NCI-H2196 (cell line): ENCODE measurements around the gene SUN5.

ENCODE experiments used
- DNase-seq: peaks from one replicate; lab custom pipeline; 2025; ENCODE audit not compliant: unreplicated experiment; lab: John Stamatoyannopoulos, UW

SUN5 gene

DNA sequence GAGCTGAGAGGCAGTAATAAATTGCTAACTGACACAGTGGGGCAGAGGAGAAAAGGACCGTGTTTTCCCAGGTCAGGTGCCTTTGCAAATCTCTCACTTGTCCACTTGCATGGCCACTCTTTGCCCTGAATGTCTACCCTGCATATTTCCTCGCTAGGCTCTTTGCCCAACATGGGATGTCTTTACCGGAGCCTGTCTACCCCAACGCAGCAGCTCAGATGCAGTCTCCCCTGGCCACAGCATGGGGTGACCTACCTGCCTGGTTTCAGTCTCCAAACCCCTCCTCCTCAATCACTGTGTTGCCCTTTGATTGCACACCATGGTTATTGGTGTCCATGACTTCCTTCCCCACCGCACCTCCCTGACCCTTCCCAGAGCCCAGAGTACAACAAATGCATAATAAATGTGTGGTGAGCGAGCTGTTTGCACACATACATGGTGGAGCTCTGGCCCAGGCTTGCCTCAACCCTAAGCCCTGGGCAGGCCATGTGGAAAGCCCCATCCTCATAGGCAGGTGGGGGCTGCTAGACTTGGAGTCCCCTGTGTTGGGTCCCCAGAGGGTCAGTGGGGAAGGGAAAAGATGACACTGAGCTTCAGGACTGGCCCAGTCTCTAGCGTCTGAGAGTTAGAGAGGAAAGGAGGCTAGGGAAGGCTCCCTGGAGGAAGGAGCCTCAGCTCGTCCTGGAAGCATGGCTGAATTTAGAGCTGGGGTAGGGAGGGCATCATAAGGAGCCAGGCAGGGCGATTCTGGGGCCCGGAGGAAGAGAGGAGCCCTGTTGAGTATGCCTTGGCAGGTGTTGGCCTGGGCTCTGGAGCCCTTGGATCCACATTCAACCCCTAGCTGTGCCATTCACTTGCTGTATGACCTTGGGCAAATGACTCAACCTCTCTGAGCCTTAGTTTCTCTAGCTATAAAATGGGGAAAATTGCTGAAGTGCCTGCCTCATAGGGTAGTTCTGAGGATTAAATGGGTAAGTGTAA, 22.8 kb upstream of the SUN5 start:
- DNase-seq: no peak

DNA sequence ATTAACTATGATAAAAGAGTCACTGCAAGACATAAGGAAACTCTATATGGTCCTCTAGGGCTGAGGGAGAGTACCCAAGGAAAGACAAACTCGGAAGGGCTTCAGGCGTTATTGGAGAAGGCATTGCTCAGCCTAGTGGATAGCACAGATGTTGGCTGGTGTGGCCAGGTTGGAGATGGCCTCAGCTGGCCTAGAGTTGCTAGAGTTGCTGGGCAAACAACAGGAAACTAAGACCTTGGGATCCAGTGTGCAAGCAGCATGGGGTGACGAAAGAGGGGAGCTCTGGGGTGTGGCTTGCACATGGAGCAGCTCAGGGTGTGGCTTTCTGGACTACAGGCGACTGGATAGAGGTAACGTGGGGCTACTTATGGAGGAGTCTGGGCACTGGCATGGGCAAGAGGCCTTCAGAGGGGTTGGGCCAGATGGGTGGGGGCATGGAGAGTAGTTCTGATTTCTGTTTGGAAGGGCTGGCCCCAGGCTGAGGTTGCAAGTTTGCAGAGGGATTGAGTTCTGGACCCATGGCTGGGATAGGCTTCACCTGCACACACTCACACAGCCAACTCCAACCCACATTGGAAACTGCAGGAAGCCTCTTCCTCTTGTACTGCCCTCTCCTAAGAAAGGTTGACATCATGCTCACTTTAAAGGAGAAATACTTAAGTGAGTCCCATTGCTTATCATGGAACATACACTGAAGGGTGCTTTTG, 22.0 kb upstream of the SUN5 start:
- DNase-seq: no peak

DNA sequence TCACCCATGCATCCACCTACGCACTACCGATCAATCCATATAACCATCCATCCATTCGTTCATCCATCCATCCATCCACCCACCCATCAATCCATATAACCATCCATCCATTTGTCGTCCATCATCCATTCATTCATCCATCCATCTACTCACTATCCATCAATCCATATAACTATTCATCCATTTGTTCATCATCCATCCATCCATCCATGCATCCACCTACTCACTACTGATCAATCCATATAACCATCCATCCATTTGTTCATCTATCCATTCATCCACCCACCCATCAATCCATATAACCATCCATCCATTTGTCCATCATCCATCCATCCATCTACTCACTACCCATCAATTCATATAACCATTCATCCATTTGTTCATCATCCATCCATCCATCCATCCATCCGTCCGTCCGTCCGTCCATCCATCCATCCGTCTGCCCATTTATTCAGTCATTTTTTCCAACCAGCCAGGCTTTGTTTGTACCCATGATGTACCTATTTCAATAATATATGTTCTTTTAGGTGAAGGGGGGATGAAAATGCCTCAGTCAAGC, 21.2 kb upstream of the SUN5 start:
- no peak for DNase-seq

DNA sequence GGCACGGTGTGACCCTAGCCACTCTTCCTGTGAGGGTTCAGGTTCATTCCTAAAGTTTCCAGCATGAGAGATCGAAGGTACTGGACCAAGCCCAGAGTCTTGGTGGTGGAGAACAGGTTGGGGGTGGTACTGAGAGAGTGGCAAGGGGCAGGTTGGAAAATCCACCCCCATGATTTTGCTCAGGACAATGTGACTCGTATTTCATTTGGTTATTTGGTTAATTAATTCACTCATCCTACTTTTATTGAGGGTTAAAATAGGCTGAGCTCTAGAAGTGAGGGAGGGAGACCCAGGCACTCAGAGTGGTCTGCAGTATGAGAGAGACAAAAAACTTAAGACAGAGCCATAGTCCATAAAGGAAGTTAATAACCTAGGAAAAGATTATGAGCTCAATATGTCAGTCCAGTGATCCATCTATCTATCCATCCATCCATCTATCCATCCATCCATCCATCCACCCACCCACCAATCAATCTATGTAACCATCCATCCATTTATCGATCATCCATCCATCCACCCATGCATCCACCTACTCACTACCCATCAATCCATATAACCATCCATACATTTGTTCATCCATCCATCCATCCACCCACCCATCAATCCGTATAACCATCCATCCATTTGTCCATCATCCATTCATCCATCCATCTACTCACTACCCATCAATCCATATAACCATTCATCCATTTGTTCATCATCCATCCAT, 20.5 kb upstream of the SUN5 start:
- DNase-seq: no peak

DNA sequence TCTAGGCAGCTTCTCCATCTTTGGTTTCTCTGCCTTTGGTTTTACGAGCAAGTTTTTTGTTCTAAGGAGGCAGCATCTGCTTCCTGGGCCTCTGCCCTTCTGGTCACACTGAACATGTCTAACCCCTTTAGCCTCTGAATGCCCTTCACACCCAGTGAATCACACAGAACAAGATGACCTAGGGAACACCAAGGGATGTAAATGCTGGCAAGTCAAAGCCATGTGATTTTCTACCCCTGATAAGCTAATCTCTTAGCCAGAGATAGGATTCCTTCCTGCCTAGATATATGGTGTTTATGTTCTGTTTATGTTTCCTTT, 20.0 kb upstream of the SUN5 start:
- DNase-seq: no peak

DNA sequence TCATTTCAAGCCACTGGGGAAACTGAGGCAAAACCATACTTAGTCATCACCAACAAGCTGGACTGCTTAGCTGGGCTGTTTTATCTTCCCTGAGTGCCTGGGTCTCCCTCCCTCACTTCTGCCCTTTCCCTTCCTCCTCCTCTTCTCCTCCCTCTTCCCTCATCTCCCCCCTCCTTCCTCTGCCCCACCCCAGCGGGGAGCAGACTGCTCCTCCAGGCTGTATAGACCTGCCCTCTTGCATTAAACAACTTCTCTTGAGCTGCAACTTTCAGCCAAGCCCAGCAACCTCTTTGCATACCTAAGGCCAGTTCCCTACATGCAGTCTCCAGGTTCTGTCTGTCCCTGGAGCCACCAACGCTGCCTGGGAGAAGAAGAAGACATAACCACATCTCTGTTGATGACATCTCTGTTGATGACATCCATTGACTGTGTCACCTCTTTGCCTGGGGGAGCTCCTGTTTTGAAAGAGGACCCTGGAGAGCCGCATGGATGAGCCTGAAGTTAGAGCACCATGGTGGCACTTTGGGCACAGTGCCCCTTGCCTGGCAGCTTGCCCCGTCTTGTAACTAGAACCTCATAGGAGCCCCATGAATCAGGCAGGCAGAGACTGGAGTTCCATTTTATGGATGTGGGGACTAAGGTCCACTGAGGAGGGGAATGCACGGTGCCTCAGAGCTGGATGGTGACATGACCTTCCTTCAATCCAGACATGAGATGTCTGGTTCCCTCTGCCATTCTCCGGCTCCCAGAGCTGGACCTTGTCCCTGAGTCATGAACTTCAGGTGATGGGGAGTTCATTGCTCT, 19.4 kb upstream of the SUN5 start:
- DNase-seq: no peak

DNA sequence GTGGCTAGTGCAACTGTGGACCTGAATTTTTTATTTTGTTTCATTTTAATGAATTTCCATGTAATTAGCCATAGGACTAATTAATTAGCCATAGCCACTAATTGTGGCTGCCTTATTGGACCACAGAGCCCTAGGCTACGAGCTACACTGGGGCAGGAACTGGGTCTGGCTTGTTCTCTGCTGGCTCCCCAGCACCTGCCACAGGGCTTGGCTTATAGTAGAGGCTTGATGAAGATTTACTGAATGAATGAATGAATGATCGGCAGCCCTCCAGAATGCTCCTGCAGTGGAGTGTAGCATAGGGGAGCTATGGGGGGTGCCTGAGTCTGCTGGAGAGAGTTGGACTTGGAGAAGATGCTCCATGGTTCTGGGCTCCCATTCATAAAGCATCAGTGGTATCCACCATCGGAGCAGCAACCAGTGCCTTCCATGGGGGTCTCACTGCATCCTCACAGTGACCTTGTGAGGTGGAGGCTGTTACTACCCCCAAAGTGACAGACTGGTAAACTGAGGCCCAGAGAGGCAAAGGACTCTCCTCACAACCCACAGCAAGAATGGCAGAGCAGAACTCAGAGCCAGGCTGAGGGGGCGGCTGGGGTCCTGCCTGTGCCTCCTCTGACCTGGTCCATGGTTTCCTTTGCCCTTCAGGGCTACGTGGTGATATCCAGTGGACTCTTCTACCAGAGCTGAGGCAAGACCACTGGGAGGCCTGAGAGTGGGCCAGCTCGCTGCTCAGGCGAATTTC, 18.6 kb upstream of the SUN5 start:
- DNase-seq: no peak

DNA sequence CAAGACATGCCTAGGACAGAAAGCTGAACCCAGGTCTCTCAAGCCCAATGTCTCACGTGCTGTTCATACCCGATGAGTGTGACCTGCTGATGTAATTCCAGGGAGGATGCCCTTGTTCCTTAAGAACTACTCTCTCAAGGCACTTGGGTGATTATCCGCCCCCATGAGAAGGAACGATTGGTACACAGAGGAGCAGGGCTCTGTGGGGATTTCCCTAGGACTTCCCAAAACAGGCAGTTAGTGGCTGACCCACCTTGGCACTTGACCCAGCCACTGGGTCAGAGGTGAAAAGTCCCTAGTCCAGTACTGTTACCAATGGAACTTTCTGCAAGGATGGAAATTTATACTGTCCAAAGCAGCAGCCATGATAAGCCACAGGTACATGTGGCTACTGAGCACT, 18.1 kb upstream of the SUN5 start:
- no peak for DNase-seq

DNA sequence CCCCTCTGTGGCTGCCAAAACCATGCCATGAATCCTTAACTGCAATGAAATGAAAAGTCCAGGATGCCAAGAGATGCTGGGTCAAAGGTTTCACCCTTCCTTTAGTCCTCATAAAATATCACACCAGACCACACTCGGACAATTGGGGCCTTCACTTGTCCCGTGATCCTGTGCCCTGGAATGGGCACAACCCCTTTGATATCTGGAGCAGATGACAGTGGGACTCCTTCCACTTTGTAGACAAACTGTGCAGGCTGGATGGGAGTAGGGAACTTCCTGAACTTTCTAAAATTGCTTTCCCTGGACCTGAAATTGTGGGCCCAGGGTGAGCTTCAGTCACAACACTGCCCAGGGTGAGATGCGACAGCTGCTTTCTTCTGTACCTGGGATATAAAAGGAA, 17.6 kb upstream of the SUN5 start:
- DNase-seq: no peak

DNA sequence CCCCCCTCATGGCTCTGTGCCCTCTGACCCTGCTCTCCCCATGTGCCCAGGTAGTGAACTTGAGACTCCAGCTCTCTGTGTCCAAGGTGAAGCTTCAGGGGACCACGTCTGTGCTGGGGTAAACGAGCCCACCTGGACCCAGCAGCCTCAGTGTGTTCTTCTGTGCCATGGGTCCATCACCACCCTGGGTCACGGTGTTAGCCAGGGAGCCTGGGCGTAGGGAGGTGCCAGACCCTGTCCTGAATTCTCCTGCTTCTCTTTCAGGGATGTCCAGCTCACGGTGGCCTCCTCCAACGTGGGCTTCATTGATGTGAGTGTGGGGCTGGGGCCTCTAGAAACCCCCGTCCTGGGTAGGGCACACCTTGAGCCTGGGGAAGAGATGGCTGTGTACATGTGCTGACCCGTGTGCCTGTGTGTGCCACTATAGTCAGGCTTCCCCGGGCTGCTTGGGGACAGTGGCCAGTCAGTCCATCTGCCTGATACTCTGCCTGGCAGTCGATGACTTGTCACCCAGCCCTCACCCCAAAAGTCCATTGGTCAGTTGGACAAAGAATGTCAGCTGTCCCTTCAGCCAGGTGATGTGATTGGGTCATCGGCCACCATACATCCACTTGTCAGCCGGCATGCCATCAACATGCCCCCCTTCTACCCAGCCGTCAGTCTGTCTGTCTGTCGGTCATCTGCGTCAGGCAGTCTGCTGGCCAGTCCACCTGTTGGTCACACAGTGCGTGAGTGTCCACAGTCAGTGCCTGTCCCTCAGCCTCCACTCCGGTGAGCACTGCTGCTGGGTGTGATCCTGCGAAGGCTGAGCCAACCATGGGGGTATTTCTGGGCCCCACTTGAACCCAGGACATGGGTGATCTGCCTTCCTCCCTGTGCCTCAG, 16.3 kb upstream of the SUN5 start:
- no peak for DNase-seq

DNA sequence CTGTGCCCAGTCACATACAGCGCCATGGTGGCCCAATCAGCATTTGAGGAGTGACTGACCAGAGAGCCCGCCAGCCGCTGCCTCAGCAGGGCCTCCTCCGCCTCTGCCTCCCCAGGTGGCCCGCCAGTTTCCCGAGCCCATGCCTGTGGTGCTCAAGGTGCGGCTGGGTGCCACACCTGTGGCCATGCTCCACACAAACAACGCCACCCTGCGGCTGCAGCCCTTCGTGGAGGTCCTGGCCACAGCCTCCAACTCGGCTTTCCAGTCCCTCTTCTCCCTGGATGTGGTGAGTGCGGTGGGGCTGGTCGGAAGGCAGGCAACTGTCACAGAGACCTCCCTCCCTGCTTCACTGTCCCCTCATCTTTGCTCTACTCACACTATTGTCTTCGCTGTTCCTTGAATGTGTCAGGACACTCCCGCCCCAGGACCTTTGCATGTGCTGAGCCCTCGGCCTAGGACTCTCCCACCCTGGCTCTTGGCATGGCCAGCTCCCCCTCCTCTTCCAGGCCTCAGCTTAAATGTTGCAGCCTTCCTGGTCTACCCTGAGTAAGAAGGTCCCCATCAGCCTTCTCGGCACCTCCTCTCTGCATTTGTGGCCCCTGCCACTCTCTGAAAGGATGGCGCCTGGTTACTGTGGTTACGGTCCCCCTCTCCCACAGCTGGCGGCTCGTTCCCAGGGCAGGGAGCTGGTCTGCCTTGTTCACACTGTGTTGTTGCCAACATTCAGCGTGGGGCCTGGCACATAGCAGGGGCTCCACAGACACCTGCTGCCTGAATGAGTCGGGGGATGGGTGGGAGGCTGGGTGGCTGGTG, 15.4 kb upstream of the SUN5 start:
- DNase-seq: no peak

DNA sequence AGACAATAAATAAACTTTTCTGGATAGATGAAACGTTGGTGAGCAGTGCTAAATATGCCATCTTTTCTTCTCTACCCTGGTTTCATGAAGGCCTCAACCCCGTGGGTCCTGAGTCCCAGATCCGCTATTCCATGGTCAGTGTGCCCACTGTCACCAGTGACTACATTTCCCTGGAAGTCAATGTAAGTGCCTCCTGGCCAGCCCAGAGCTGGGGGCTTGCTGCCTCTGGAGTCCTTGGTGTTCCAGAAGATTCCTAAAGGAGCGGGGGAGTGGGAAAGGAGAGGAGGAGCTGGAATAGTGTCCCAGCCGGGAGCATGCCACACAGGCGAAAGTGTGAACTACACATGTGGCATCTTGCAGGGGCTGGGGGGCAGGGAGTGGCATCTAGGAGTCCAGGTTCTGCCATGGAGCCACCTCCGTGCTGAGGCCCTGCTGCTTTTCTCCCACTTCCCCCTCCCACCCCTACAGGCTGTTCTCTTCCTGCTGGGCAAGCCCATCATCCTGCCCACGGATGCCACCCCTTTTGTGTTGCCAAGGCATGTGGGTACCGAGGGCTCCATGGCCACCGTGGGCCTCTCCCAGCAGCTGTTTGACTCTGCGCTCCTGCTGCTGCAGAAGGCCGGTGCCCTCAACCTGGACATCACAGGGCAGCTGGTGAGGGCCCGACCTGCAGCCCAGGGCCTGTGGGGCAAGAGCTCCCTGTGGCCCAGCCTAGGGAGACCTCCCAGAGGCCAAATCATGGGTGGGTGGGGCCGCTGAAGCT, 14.1 kb upstream of the SUN5 start:
- no peak for DNase-seq

DNA sequence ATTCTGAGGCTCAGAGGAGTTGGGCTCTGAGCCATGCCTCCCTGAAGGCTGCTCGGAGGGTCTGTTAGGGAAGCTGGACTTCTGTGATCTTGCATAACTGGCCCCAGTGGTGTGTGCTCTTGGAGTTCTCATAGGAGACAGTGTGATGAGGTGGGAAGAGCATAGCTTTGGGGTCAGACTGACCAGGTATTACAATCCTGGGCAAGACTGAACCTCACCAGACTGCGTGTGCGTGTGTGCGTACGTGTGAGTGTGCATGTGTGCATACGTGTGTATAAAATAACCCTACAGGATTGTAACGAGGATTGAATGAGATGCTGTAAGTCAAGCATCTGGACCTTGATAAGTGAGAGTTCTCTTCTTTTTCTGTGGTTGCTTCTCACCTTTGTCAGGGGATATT, 13.3 kb upstream of the SUN5 start:
- DNase-seq: no peak

DNA sequence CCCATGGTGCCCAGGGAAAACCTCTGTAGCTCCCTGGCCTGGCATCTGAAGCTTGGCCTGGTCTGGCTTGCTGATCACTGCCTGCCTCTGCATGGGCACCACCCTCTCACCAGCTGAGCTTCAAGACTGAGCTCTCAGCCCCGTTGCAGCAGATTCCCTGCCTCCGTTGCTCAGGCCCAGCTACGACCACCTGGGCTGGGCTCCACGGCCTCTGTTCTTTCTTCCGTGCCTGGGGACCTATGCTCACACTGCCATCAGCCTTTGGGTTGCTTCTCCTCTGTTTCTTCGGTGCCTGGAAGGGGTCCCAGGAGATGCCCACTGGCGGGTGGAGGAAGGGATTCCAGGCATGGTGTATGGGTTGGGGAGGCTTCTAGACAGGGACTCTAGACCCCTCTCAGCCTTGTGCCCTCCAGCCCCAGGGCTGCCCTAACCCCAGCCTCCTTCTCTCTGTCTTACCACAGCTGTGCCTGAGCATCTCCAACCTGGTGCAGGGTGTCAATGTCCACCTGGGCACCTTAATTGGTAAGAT, 12.4 kb upstream of the SUN5 start:
- no peak for DNase-seq

DNA sequence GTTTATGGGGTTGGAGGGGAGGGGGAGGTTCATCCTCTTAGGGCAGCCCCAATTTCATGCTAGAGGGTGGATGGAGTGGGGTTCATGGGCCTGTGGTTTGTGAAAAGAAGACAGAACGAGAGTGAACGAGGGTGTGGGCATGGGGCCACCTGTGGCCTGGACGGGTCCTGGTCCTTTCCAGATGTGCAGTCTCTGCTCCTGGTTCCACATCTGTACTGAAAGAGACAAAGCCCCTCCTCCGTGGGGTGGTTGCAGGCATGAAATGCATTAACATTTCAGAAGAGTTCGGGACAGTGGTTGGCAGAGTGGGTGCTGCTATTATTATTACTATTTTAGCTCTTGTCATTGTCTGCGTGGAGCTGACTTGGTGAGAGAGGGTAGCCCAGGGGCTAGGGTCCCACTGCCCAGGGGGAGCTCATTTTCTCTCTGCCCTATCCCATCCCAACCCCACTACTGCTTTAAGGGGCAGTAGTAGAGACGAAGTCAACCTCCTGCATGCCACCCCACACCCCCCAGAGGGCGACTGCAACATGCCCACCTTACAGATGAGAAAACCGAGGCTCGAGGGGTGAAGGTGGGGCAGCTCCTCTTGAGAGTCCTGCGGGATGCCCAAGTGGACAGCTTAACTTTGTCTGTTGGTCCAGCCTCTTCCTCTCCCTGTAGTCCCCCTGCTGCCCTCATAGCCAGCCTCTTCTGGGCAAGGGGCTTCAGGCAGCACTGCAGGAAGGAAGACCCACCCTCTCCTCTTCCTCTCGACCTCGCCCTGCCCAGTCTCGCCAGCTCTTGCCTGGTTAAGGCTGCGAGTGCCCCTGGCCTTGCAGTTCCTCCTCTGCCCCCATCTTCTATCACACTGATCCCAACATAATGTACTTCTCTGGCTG, 11.7 kb upstream of the SUN5 start:
- no peak for DNase-seq

DNA sequence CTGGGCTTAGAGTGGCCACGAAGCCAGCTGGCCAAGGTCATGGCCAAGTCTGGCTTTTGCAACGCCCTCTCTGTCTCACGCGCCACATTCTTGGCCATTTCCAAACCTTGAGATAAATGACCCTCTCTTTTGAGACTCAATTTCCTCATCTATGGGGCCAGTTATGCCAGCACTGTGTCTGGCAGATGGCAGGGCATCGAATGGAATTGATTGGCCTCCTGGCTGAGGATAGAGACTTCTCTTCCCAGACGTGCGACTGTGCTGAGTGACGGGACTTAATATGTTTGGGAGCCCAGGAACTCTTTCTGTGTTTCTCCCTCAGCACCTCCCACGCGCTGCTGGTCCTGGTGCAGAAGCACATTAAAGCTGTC, 10.9 kb upstream of the SUN5 start:
- DNase-seq: no peak
